Smooth muscle cell (in vitro differentiated cells): Measurements from ENCODE around the gene ERCC6L2. TPM values are rescaled to one million over a fixed set of nuclear protein-coding genes. Genes with fewer than 3 reads are reported as not detected.

ENCODE experiments used
- DNase-seq: peaks from one replicate; lab custom pipeline; 2025; ENCODE audit not compliant: unreplicated experiment; lab: John Stamatoyannopoulos, UW
- H2AFZ ChIP-seq: fragments of 200-600 bp; sonication (generic); 2 replicates; pipeline ENCODE4 v1.6.0; 2016; ENCODE audit warnings: antibody characterized with exemption, low read depth, mild to moderate bottlenecking
- H3F3A ChIP-seq: fragments of 200-600 bp; sonication (generic); 2 replicates; pipeline ENCODE4 v1.6.0; 2017; ENCODE audit warnings: antibody characterized with exemption, low read depth
- H3K27ac ChIP-seq: fragments of 200-600 bp; sonication (generic); 2 replicates; pipeline ENCODE4 v1.5.1; 2016; ENCODE audit warnings: low read depth, mild to moderate bottlenecking
- H3K27me3 ChIP-seq: fragments of 200-600 bp; sonication (generic); 2 replicates; pipeline ENCODE4 v1.6.1; 2016; ENCODE audit warnings: low read depth, mild to moderate bottlenecking
- H3K36me3 ChIP-seq: fragments of 200-600 bp; sonication (generic); 2 replicates; pipeline ENCODE4 v1.5.1; 2016; ENCODE audit warnings: low read depth
- H3K4me1 ChIP-seq: fragments of 200-600 bp; sonication (generic); 2 replicates; pipeline ENCODE4 v1.5.1; 2016; ENCODE audit warnings: low read depth
- H3K4me2 ChIP-seq: fragments of 200-600 bp; sonication (generic); 2 replicates; pipeline ENCODE4 v1.6.0; 2016; ENCODE audit warnings: mild to moderate bottlenecking
- H3K4me3 ChIP-seq: fragments of 200-600 bp; sonication (generic); 2 replicates; pipeline ENCODE4 v1.5.1; 2016; ENCODE audit warnings: mild to moderate bottlenecking
- H3K79me2 ChIP-seq: fragments of 200-600 bp; sonication (generic); 2 replicates; pipeline ENCODE4 v1.6.0; 2016; ENCODE audit warnings: low read depth, mild to moderate bottlenecking
- H3K9ac ChIP-seq: fragments of 200-600 bp; sonication (generic); 2 replicates; pipeline ENCODE4 v1.6.0; 2016; ENCODE audit warnings: low read depth
- H3K9me3 ChIP-seq: fragments of 200-600 bp; sonication (generic); replicated peaks from 2 replicates; pipeline ENCODE4 v1.5.1; 2016; ENCODE audit warnings: low read depth
- H4K20me1 ChIP-seq: fragments of 200-600 bp; sonication (generic); 2 replicates; pipeline ENCODE4 v1.6.0; 2016; ENCODE audit warnings: low read depth
- CTCF ChIP-seq: fragments of 200-600 bp; sonication (generic); IDR thresholded peaks from 2 replicates; pipeline ENCODE4 v1.5.1; 2017; ENCODE audit warnings: borderline replicate concordance, mild to moderate bottlenecking, antibody characterized with exemption; ENCODE audit not compliant: insufficient read depth, poor library complexity, severe bottlenecking
- WGBS: methylation state at CpG from one replicate; pipeline ENCODE4 v1.1.7; 2016; ENCODE audit warnings: low lambda C conversion rate; 5-methylcytosine and 5-hydroxymethylcytosine counted together
- polyA plus RNA-seq: library from polyadenylated mRNA; unstranded; fragments of >200 nt; fragmentation: Nextera tagmentation; extraction: Ambion mirVana; gene quantifications from 2 replicates; pipeline ENCODE4 v1.2.1, GENCODE V29; 2016
- total RNA-seq: library from RNA; depleted of rRNA; stranded (reverse); fragments of >200 nt; gene quantifications from 2 replicates; pipeline ENCODE4 v1.2.3, GENCODE V29; 2014

Gene ERCC6L2
- total and polyA plus RNA-seq, 2 experiments from 2014 or later: 9.6 to 39.4 TPM

GRCh38 chr9:95923794-95924193, 48.3 kb downstream of the ERCC6L2 start:
- DNase-seq: no peak
- H3K36me3 ChIP-seq: peaks cover 30% of the 10 kb centered on the region

GRCh38 chr9:95924987-95925386, 49.5 kb downstream of the ERCC6L2 start:
- Histone ChIP-seq H3K4me3 (no peak overlapping the region), H3K9me3 (no peaks in the 10 kb centered on the region), H3F3A (no peaks in the 10 kb centered on the region), H3K4me1 (no peaks in the 10 kb centered on the region), H3K27ac (no peak overlapping the region), H3K79me2 (no peaks in the 10 kb centered on the region), H3K4me2 (no peak overlapping the region), H3K27me3 (no peaks in the 10 kb centered on the region), H3K36me3 (peaks cover 28% of the 10 kb centered on the region), H3K9ac (no peak overlapping the region), H2AFZ (no peak overlapping the region), H4K20me1 (no peaks in the 10 kb centered on the region)
- no peak for TF ChIP-seq CTCF
- no peak for DNase-seq
- WGBS: 73% methylated on average over 1 of the region's 1 CpG

More at GRCh38 chr9:95923794-95924193, 48.3 kb downstream of the ERCC6L2 start:
- Histone ChIP-seq H3F3A (no peaks in the 10 kb centered on the region), H3K4me2 (no peak overlapping the region), H3K79me2 (no peaks in the 10 kb centered on the region), H3K9me3 (no peaks in the 10 kb centered on the region), H4K20me1 (no peaks in the 10 kb centered on the region), H3K4me1 (no peaks in the 10 kb centered on the region), H3K4me3 (no peak overlapping the region), H3K27ac (no peak overlapping the region), H2AFZ (no peak overlapping the region), H3K9ac (no peak overlapping the region), H3K27me3 (no peaks in the 10 kb centered on the region)
- WGBS: 81% methylated on average over 2 of the region's 2 CpGs
- TF ChIP-seq CTCF: no peak

GRCh38 chr9:95927271-95928004, 51.9 kb downstream of the ERCC6L2 start:
- H3K79me2 ChIP-seq: no peaks in the 10 kb centered on the region
- DNase-seq: no peak
- H3K4me3 ChIP-seq: no peak overlapping the region
- no peaks in the 10 kb centered on the region for H3F3A ChIP-seq
- no peak overlapping the region for H2AFZ ChIP-seq
- no peak for TF ChIP-seq CTCF
- H3K27me3 ChIP-seq: no peaks in the 10 kb centered on the region
- no peaks in the 10 kb centered on the region for H3K4me1 ChIP-seq
- H3K4me2 ChIP-seq: no peak overlapping the region
- H4K20me1 ChIP-seq: no peaks in the 10 kb centered on the region
- H3K36me3 ChIP-seq: peaks cover 11% of the 10 kb centered on the region
- no peak overlapping the region for H3K9ac ChIP-seq
- H3K27ac ChIP-seq: no peak overlapping the region
- H3K9me3 ChIP-seq: no peaks in the 10 kb centered on the region

- no peak for TF ChIP-seq CTCF
- Histone ChIP-seq H3K4me3 (no peak overlapping the region), H3K9ac (no peak overlapping the region), H2AFZ (no peak overlapping the region), H3K4me2 (no peak overlapping the region), H4K20me1 (no peaks in the 10 kb centered on the region), H3K36me3 (peaks cover 14% of the 10 kb centered on the region), H3K27me3 (no peaks in the 10 kb centered on the region), H3K27ac (no peak overlapping the region), H3K4me1 (no peaks in the 10 kb centered on the region), H3F3A (no peaks in the 10 kb centered on the region), H3K9me3 (no peaks in the 10 kb centered on the region), H3K79me2 (no peaks in the 10 kb centered on the region)
- WGBS: 86% methylated on average over 1 of the region's 1 CpG
- no peak for DNase-seq
These were observed 54.8 kb downstream of the ERCC6L2 start for GRCh38 chr9:95930277-95930676.
